ENCODE measurements around the gene CA5B. TPM values are rescaled to one million over a fixed set of nuclear protein-coding genes. Genes with fewer than 3 reads are reported as not detected.

CA5B gene
- total RNA-seq, 1 donor from 2014 or later, result 21.1 TPM

GRCh38 chrX:15747626-15748173 lies 9.6 kb downstream of the CA5B start:
- intact Hi-C loops (cut with micrococcal nuclease), result no loop called here

- intact Hi-C loops (cut with micrococcal nuclease), result no loop called here
Measured at GRCh38 chrX:15748841-15749240, 10.8 kb downstream of the CA5B start.

GRCh38 chrX:15749642-15750610 lies 11.9 kb downstream of the CA5B start:
- intact Hi-C loops (cut with micrococcal nuclease), result loop anchor here (1.0 to 2.0 kb wide), 3 partner anchors 41 to 1121 kb away; partner anchors contain the start of genes RBBP7 and ZRSR2

- intact Hi-C loops (cut with micrococcal nuclease), result loop anchor here (1.0 to 2.0 kb wide), 7 partner anchors 10 to 1120 kb away; partner anchors contain the start of genes CA5B, PIGA, RBBP7 and ZRSR2
Measured at GRCh38 chrX:15750611-15751154, 12.6 kb downstream of the CA5B start.

- intact Hi-C loops (cut with micrococcal nuclease), result loop anchor here (1.0 to 2.0 kb wide), 6 partner anchors 9 to 1120 kb away; partner anchors contain the start of genes CA5B, PIGA, RBBP7 and ZRSR2
Measured at GRCh38 chrX:15751155-15751819, 13.2 kb downstream of the CA5B start.

GRCh38 chrX:15755091-15755490 lies 17.0 kb downstream of the CA5B start:
- intact Hi-C loops (cut with micrococcal nuclease), result no loop called here

GRCh38 chrX:15758140-15758539 lies 20.1 kb downstream of the CA5B start:
- intact Hi-C loops (cut with micrococcal nuclease), result no loop called here

- intact Hi-C loops (cut with micrococcal nuclease), result loop anchor here (1.0 to 2.0 kb wide), 4 partner anchors 9 to 685 kb away; partner anchors contain the start of gene ZRSR2
Measured at GRCh38 chrX:15759886-15760285, 21.8 kb downstream of the CA5B start.

- intact Hi-C loops (cut with micrococcal nuclease), result loop anchor here (1.0 to 2.0 kb wide), 4 partner anchors 29 to 683 kb away; partner anchors contain the start of gene ZRSR2
Measured at GRCh38 chrX:15761564-15762191, 23.6 kb downstream of the CA5B start.

- intact Hi-C loops (cut with micrococcal nuclease), result no loop called here
Measured at GRCh38 chrX:15769300-15769954, 31.4 kb downstream of the CA5B start.

- intact Hi-C loops (cut with micrococcal nuclease), result loop anchor here (1.0 kb wide), 1 partner anchor 8 kb away; the partner anchor contains the start of gene ZRSR2
Measured at GRCh38 chrX:15781961-15782699, 44.1 kb downstream of the CA5B start.

- intact Hi-C loops (cut with micrococcal nuclease), result no loop called here
Measured at GRCh38 chrX:15785176-15785750, 47.2 kb downstream of the CA5B start.

- intact Hi-C loops (cut with micrococcal nuclease), result no loop called here
Measured at GRCh38 chrX:15786915-15787314, 48.8 kb downstream of the CA5B start.

GRCh38 chrX:15789979-15790768 lies 52.1 kb downstream of the CA5B start, which contains the start of gene ZRSR2:
Gene ZRSR2 (plus strand): TSS chrX:15790484. CDS start chrX:15790496, 12 bp downstream.
- intact Hi-C loops (cut with micrococcal nuclease), result loop anchor here (1.0 to 2.0 kb wide), 9 partner anchors 8 to 455 kb away; partner anchors contain the start of genes AP1S2, CA5B and PIGA

- intact Hi-C loops (cut with micrococcal nuclease), result loop anchor here (1.0 to 2.0 kb wide), 9 partner anchors 9 to 456 kb away; partner anchors contain the start of genes AP1S2, CA5B and PIGA
Measured at GRCh38 chrX:15790769-15791290, 52.8 kb downstream of the CA5B start.

- intact Hi-C loops (cut with micrococcal nuclease), result no loop called here
Measured at GRCh38 chrX:15797707-15798106, 59.6 kb downstream of the CA5B start.

GRCh38 chrX:15804563-15804962 lies 66.5 kb downstream of the CA5B start:
- intact Hi-C loops (cut with micrococcal nuclease), result no loop called here

- intact Hi-C loops (cut with micrococcal nuclease), result no loop called here
Measured at GRCh38 chrX:15808254-15808653, 70.2 kb downstream of the CA5B start.

Measured in T-helper 2 cell treated with Interferon-gamma antibody and Interleukin-4, amounts not matched to agents 100 ng/mL and 5 ng/mL, for 36 hours (primary cell).